Left ventricle myocardium superior (tissue), 1 donor: Measurements from ENCODE around the gene TRPM2. TPM values are rescaled to one million over a fixed set of nuclear protein-coding genes. Genes with fewer than 3 reads are reported as not detected.

Source experiments
- ATAC-seq: fragments of 200-7000 bp; cut with Tn5 transposase; one replicate; pipeline ENCODE4 v1.9.1; 2020; ENCODE audit warnings: mild to moderate bottlenecking, moderate library complexity
- DNase-seq: peaks from one replicate; pipeline ENCODE4 v3.0.0-alpha.2; 2020
- intact Hi-C: fragments of 100-400 bp; cut with micrococcal nuclease; formaldehyde crosslinking; loops from one replicate; pipeline ENCODE4 v1.11.0; 2022
- long read RNA-seq: library from polyadenylated mRNA; unstranded; transcript quantifications from one replicate; pipeline ENCODE4 v2.0.0, GENCODE V29; 2021
- total RNA-seq: library from RNA; stranded (reverse); fragmentation: NEBNext Ultra II Directional; extraction: Animal tissue kit (Norgen Biotek cat#: 25700); gene quantifications from one replicate; pipeline ENCODE4 v1.2.1, GENCODE V29; 2021
- donor health status: DM: no; HTN: yes; CAD: no; lungs with severe emphysema.

TRPM2 gene
- 1.5 TPM for total RNA-seq
- long read RNA-seq, partial matches to known transcripts, result 2 of 3 reads
- long read RNA-seq, other reads (novel, unspliced or antisense), result 1 of 3 reads

- ATAC-seq (peak; percentile 85), DNase-seq (peak; percentile 79)
- intact Hi-C loops, result no loop called here
These were observed at the start of gene TRPM2 for GRCh38 chr21:44353191-44353970. TSS of gene TRPM2 (plus strand) at chr21:44353621. CDS start at chr21:44353701, 80 bp downstream.

GRCh38 chr21:44304011-44304616 is 49.3 kb upstream of the TRPM2 start:
- ATAC-seq (no peak), DNase-seq (no peak)
- intact Hi-C loops, result no loop called here

GRCh38 chr21:44304877-44305293 is 48.5 kb upstream of the TRPM2 start:
- peak; percentile 34 for ATAC-seq
- no peak for DNase-seq
- intact Hi-C loops, result no loop called here

- DNase-seq (no peak), ATAC-seq (no peak)
- intact Hi-C loops, result no loop called here
These were observed 47.7 kb upstream of the TRPM2 start for GRCh38 chr21:44305691-44306090.

- intact Hi-C loops, result no loop called here
- ATAC-seq (no peak), DNase-seq (no peak)
These were observed 46.3 kb upstream of the TRPM2 start for GRCh38 chr21:44306936-44307704.

- no peak for DNase-seq
- intact Hi-C loops, result no loop called here
These were observed 42.6 kb upstream of the TRPM2 start for GRCh38 chr21:44310628-44311507.

GRCh38 chr21:44312089-44312488 is 41.3 kb upstream of the TRPM2 start:
- intact Hi-C loops, result no loop called here
- DNase-seq (no peak), ATAC-seq (no peak)

More at GRCh38 chr21:44310628-44311507, 42.6 kb upstream of the TRPM2 start:
- no peak for ATAC-seq

GRCh38 chr21:44312716-44313115 is 40.7 kb upstream of the TRPM2 start:
- no peak for DNase-seq
- no peak for ATAC-seq
- intact Hi-C loops, result no loop called here

GRCh38 chr21:44313451-44313850 is 40.0 kb upstream of the TRPM2 start:
- intact Hi-C loops, result no loop called here
- DNase-seq (no peak), ATAC-seq (no peak)

GRCh38 chr21:44314128-44314527 is 39.3 kb upstream of the TRPM2 start:
- no peak for ATAC-seq
- intact Hi-C loops, result no loop called here
- DNase-seq, result no peak

GRCh38 chr21:44314561-44314960 is 38.9 kb upstream of the TRPM2 start:
- ATAC-seq, result no peak
- intact Hi-C loops, result no loop called here
- no peak for DNase-seq

- ATAC-seq (no peak), DNase-seq (no peak)
- intact Hi-C loops, result no loop called here
These were observed 37.7 kb upstream of the TRPM2 start for GRCh38 chr21:44315691-44316203.

GRCh38 chr21:44316277-44316900 is 37.0 kb upstream of the TRPM2 start:
- DNase-seq, result no peak
- intact Hi-C loops, result no loop called here
- no peak for ATAC-seq

- intact Hi-C loops, result no loop called here
- no peak for ATAC-seq
- DNase-seq, result no peak
These were observed 36.1 kb upstream of the TRPM2 start for GRCh38 chr21:44317241-44317782.

GRCh38 chr21:44317871-44318270 is 35.5 kb upstream of the TRPM2 start:
- intact Hi-C loops, result no loop called here
- no peak for ATAC-seq
- DNase-seq, result no peak

GRCh38 chr21:44318489-44319285 is 34.7 kb upstream of the TRPM2 start:
- intact Hi-C loops, result no loop called here
- DNase-seq (no peak), ATAC-seq (no peak)

- ATAC-seq (no peak), DNase-seq (no peak)
- intact Hi-C loops, result no loop called here
These were observed 33.9 kb upstream of the TRPM2 start for GRCh38 chr21:44319407-44320065.
